Body of pancreas (tissue), 4 donors: ENCODE results near the gene FLT3.
A peak's percentile ranks its signal among the peaks of the same experiment; 100 is the strongest.

Experiments
- POLR2A ChIP-seq, 3 donors: fragments of 450-650 bp; IDR thresholded peaks; one replicate each; pipeline ENCODE4 v1.6.1; 2016; ENCODE audit warnings: antibody characterized with exemption in 3 of 3, mild to moderate bottlenecking in 2 of 3
- TF ChIP-seq, protein P1 (sequence below), 7 experiments: fragments of 450-650 bp in 4 of 7; fragments of 200-600 bp in 3 of 7; sonication (generic) in 3 of 7; IDR thresholded peaks; one replicate each; pipeline ENCODE4 v1.5.1; 2016 to 2019; ENCODE audit warnings: antibody characterized with exemption in 7 of 7

DNA sequence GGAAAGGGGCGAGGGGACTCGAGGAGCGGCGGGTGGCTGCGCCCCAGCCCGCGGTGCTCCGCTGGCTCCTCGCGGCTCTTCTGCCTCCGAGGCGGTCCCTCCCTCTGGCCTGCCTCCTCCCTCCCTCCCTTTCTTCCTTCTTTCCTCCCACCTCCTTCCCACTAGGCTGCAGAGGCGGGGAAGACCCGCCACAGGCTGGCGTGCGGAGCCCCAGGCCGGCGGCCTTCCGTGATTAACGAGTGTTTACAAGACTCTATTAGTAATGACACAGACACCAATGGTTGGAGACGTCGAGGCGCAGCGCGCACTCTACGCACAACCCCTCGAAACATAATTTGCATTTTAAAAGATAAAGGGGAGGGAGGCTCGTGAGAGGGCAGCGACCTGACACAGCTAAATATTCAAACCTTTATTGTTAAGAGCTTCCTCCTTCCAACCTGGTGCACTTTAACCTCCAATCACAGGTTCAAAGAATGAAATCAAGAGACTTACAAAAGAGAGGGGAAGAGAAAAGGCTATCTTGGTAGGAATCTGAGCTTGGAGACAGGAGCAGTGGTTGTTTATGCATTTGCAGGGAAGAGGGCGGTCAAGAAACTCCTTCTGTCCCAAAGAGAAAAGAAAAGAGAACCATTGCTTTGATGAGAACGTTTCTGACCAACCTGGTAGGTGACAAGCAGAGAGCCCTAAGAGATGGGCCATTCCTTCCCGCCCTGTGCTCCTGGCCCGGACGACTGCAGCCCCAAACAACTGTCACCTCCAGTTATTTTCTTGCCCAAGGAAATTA is 131.1 kb downstream of the FLT3 start, which contains the start of gene CDX2:
- TF ChIP-seq, protein P1, sequence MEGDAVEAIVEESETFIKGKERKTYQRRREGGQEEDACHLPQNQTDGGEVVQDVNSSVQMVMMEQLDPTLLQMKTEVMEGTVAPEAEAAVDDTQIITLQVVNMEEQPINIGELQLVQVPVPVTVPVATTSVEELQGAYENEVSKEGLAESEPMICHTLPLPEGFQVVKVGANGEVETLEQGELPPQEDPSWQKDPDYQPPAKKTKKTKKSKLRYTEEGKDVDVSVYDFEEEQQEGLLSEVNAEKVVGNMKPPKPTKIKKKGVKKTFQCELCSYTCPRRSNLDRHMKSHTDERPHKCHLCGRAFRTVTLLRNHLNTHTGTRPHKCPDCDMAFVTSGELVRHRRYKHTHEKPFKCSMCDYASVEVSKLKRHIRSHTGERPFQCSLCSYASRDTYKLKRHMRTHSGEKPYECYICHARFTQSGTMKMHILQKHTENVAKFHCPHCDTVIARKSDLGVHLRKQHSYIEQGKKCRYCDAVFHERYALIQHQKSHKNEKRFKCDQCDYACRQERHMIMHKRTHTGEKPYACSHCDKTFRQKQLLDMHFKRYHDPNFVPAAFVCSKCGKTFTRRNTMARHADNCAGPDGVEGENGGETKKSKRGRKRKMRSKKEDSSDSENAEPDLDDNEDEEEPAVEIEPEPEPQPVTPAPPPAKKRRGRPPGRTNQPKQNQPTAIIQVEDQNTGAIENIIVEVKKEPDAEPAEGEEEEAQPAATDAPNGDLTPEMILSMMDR (IDR thresholded peaks at IDR 0.05), result no peak
- peak in 2 of 3 donors; percentile 53 to 57 for TF ChIP-seq POLR2A (IDR thresholded peaks at IDR 0.05)
